ENCODE data around the gene GNB1. TPM values are rescaled to one million over a fixed set of nuclear protein-coding genes. Genes with fewer than 3 reads are reported as not detected.
A peak's percentile ranks its signal among the peaks of the same experiment; 100 is the strongest.
"Not testable (repeated sequence)": the region's sequence is repeated elsewhere in the genome, so short reads cannot be mapped to it uniquely, and the experiment has no call there.

Gene GNB1
- total and polyA plus RNA-seq, 12 donors = 64.9 to 228 (median 168) TPM

DNA sequence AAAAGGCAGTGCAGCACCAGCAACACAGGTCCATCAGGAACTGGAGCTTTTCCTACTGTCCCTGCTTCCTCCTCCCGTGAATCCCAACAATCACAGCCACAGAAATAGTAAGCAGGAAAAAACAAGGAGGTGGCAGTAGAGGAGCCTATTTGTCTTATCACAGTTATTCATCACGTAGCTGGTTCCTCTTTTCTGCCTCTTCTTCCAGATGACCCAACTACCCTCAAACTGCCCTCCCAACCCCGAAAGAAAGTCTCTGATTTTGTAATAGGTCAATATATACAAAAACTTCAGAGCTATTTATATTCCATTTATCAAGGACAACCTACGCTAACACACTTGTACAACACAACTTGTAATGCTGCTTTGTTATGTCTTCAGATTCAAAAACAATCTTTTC, 21.4 kb downstream of the GNB1 start:
- no peak for ATAC-seq
- intact Hi-C loops (cut with DNase I) = no loop called here
- H3K4me1 ChIP-seq = peaks cover 21 to 99% (median 94%) of the 10 kb centered on the region in 9 donors
- peak overlapping the region in 6 of 10 donors; percentile 5 to 60 (median 12) for H3K27ac ChIP-seq
- no peaks in the 10 kb centered on the region for H3K9me3 ChIP-seq
- WGBS, 2 donors = 24 to 28% methylated on average over 4 of the region's 4 CpGs
- DNase-seq = no peak
- no peak for TF ChIP-seq CTCF (IDR thresholded peaks at IDR 0.05)
- no peak overlapping the region for H3K4me3 ChIP-seq
- peaks cover 0 to 18% (median 0%) of the 10 kb centered on the region in 9 donors for H3K36me3 ChIP-seq
- H3K27me3 ChIP-seq = no peaks in the 10 kb centered on the region

GRCh38 chr1:1867164-1867563, 23.7 kb downstream of the GNB1 start:
- DNase-seq = no peak
- no peaks in the 10 kb centered on the region for H3K9me3 ChIP-seq
- no peaks in the 10 kb centered on the region for H3K27me3 ChIP-seq
- no peak for ATAC-seq
- intact Hi-C loops (cut with DNase I) = no loop called here
- no peak overlapping the region for H3K27ac ChIP-seq
- H3K4me3 ChIP-seq = no peak overlapping the region
- no peak for TF ChIP-seq CTCF (IDR thresholded peaks at IDR 0.05)
- WGBS, 2 donors = 96 to 97% methylated on average over 3 of the region's 3 CpGs
- peaks cover 9 to 99% (median 94%) of the 10 kb centered on the region in 9 donors for H3K4me1 ChIP-seq
- H3K36me3 ChIP-seq = no peaks in the 10 kb centered on the region

DNA sequence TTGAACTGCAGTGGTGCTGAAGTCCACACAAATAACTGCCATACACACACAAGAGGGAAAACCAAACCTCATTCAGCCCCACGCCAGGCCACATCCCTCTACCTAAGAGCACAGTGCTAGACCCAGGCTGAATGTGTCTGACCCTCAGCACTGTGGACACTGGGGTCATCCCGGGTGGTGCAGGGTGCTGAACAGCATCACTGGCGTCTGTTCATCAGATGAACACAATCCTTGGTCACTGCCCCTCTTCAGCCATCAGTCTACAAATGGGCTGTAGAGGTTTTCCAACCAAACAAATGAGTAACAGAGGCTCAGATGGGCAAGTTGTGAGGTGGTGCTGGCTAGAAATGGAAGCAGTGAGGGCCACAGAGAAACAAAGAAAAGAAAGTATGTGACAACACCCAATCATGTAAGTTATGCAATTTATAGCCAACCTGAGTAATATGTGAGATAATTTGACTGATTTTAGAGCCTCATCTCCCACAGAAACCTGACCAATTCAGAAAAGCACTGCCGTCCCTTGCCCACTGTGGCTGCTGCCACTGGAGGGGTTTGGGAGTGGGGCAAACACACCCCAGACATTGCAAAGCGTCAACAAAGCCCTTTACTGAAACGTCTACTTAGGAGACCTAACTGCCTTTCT, 27.9 kb downstream of the GNB1 start:
- no peak for ATAC-seq
- Histone ChIP-seq H3K36me3 (no peaks in the 10 kb centered on the region), H3K27me3 (no peaks in the 10 kb centered on the region), H3K4me1 (peaks cover 31 to 99% (median 95%) of the 10 kb centered on the region in 9 donors), H3K9me3 (no peaks in the 10 kb centered on the region), H3K4me3 (no peak overlapping the region), H3K27ac (peak overlapping the region in 3 of 10 donors; percentile 48 to 87 (median 49))
- intact Hi-C loops (cut with DNase I) = no loop called here
- no peak for TF ChIP-seq CTCF (IDR thresholded peaks at IDR 0.05)
- no peak for DNase-seq
- 56 to 67% methylated on average over 6 of the region's 6 CpGs for WGBS, 2 donors

DNA sequence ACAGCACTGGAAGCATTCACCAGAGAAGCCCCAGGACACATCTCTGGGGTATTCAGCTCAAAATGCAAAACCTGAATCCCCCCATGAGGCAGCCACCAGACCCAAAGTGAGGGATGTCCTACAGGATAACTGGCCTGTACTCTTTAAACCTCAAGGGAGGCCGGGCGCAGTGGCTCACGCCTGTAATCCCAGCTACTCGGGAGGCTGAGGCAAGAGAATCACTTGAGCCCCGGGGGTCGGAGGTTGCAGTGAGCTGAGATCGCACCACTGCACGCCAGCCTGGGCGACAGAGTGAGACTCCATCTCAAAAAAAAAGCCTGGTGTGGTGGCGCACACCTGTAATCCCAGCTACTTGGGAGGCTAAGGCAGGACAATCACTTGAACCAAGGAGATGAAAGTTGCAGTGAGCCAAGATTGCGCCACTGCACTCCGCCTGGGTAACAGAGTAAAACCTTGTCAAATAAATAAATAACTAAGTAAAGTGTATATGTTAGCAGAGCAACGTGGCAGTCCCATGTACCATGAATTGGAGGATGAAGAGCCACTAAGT, 29.1 kb downstream of the GNB1 start:
- 84 to 88% methylated on average over 13 of the region's 13 CpGs for WGBS, 2 donors
- DNase-seq; H3K9me3 ChIP-seq; intact Hi-C loops (cut with DNase I); H3K27me3 ChIP-seq; ATAC-seq; H3K4me3 ChIP-seq; H3K36me3 ChIP-seq: not testable (repeated sequence)
- Histone ChIP-seq H3K4me1 (peaks cover 37 to 99% (median 95%) of the 10 kb centered on the region in 9 donors), H3K27ac (peak overlapping the region in 7 of 10 donors; percentile 2 to 87 (median 49))

GRCh38 chr1:1861339-1861730, 29.6 kb downstream of the GNB1 start:
- peak overlapping the region in 9 of 10 donors; percentile 4 to 87 (median 73) for H3K27ac ChIP-seq

DNA sequence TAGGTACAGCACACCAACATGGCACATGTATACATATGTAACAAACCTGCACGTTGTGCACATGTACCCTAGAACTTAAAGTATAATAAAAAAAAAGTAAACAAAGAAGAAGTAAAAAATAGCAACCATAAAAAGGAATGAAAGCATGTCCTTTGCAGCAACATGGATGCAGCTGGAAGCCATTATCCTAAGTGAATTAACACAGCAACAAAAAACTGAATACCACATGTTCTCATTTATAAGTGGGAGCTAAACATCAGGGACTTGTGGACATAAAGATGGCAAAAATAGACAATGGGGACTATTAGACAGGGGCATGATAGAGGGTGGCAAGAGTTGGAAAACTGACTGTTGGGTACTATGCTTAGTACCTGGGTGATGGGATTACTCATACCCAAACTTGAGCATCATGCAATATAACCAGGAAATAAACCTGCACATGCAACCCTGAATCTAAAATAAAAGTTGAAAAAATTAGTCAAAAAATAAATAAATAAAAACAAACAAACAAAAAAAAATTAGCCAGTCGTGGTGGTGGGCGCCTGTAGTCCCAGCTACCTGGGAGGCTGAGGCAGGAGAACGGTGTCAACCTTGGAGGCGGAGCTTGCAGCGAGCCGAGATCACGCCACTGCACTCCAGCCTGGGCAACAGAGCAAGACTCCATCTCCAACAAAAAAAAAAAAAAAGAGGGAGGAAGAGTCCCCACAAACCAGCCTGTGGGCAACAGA, 30.8 kb downstream of the GNB1 start:
- H3K27ac ChIP-seq = peak overlapping the region; percentile 57 to 87 (median 82)
- ATAC-seq, DNase-seq, H3K27me3 ChIP-seq, H3K36me3 ChIP-seq, H3K9me3 ChIP-seq: not testable (repeated sequence)
- peak overlapping the region in 5 of 10 donors; percentile 23 to 48 (median 34) for H3K4me3 ChIP-seq
- H3K4me1 ChIP-seq = peaks cover 32 to 100% (median 97%) of the 10 kb centered on the region in 9 donors
- intact Hi-C loops (cut with DNase I) = loop anchor here in 6 of 10 donors (2.0 to 5.0 kb wide), 6 partner anchors 29 to 78 kb away; partner anchors contain the start of gene GNB1 (in 4 of the 6)
- 74 to 86% methylated on average over 8 of the region's 8 CpGs for WGBS, 2 donors

More at GRCh38 chr1:1861339-1861730, 29.6 kb downstream of the GNB1 start:
- ATAC-seq = peak in 1 of 8 donors; percentile 0
- peak in 1 of 2 donors; percentile 57 for DNase-seq
- Histone ChIP-seq H3K9me3 (no peaks in the 10 kb centered on the region), H3K4me1 (peaks cover 37 to 100% (median 98%) of the 10 kb centered on the region in 9 donors), H3K27me3 (no peaks in the 10 kb centered on the region), H3K36me3 (no peaks in the 10 kb centered on the region), H3K4me3 (no peak overlapping the region)
- 50% methylated on average over 1 of the region's 1 CpG for WGBS, 2 donors
- TF ChIP-seq CTCF (IDR thresholded peaks at IDR 0.05) = no peak
- intact Hi-C loops (cut with DNase I) = no loop called here

Measured in heart right ventricle (tissue), 16 donors.